Neural cell (in vitro differentiated cells): ENCODE results near the gene CRYGS. TPM values are rescaled to one million over a fixed set of nuclear protein-coding genes. Genes with fewer than 3 reads are reported as not detected.

Source experiments
- H2AFZ ChIP-seq: fragments of 200-600, 300-800 bp; sonication (generic), shearing (Covaris generic); 2 replicates; pipeline ENCODE4 v1.6.0; 2014; ENCODE audit warnings: low read depth, mild to moderate bottlenecking, antibody characterized with exemption, low read length, moderate library complexity
- H3F3A ChIP-seq: fragments of 200-600 bp; shearing (Covaris generic); 2 replicates; pipeline ENCODE4 v1.6.1; 2016; ENCODE audit warnings: mild to moderate bottlenecking, moderate library complexity, mixed read lengths, antibody characterized with exemption, low read length; ENCODE audit not compliant: insufficient read depth, poor library complexity, severe bottlenecking
- H3K27ac ChIP-seq: fragments of 200-600, 300-800 bp; sonication (generic), shearing (Covaris generic); 2 replicates; pipeline ENCODE4 v1.5.1; 2014; ENCODE audit warnings: mild to moderate bottlenecking, low read length, moderate library complexity
- H3K27me3 ChIP-seq: fragments of 300-800, 200-600 bp; sonication (generic), shearing (Covaris generic); 2 replicates; pipeline ENCODE4 v1.6.0; 2014; ENCODE audit warnings: mild to moderate bottlenecking, low read depth, low read length, moderate library complexity; ENCODE audit not compliant: insufficient read depth
- H3K36me3 ChIP-seq: fragments of 300-800, 200-600 bp; sonication (generic), shearing (Covaris generic); 2 replicates; pipeline ENCODE4 v1.5.1; 2014; ENCODE audit warnings: mild to moderate bottlenecking, antibody characterized with exemption, low read length, moderate library complexity; ENCODE audit not compliant: insufficient read depth
- H3K4me2 ChIP-seq: fragments of 300-800, 200-600 bp; sonication (generic), shearing (Covaris generic); 2 replicates; pipeline ENCODE4 v1.6.0; 2014; ENCODE audit warnings: mild to moderate bottlenecking, low read length
- H3K4me3 ChIP-seq: fragments of 300-800, 200-600 bp; sonication (generic), shearing (Covaris generic); 2 replicates; pipeline ENCODE4 v1.5.1; 2014; ENCODE audit warnings: mild to moderate bottlenecking, low read length, moderate library complexity
- H3K79me2 ChIP-seq: fragments of 200-600 bp; shearing (Covaris generic); replicated peaks from 2 replicates; pipeline ENCODE4 v1.6.0; 2014; ENCODE audit warnings: mild to moderate bottlenecking, low read length, moderate library complexity; ENCODE audit not compliant: insufficient read depth
- H3K9ac ChIP-seq: fragments of 300-800, 200-600 bp; sonication (generic), shearing (Covaris generic); 2 replicates; pipeline ENCODE4 v1.6.1; 2016; ENCODE audit warnings: mild to moderate bottlenecking, low read length, mixed read lengths
- H3K9me2 ChIP-seq: fragments of 200-600 bp; shearing (Covaris generic); 2 replicates; pipeline ENCODE4 v1.6.1; 2016; ENCODE audit warnings: mild to moderate bottlenecking, low read length, mixed read lengths; ENCODE audit not compliant: insufficient read depth
- H3K9me3 ChIP-seq: fragments of 200-600, 300-800 bp; sonication (generic), shearing (Covaris generic); 2 replicates; pipeline ENCODE4 v1.6.1; 2016; ENCODE audit warnings: mild to moderate bottlenecking, mixed run types, low read length, moderate library complexity, mixed read lengths
- H4K20me1 ChIP-seq: fragments of 200-600 bp; shearing (Covaris generic); 2 replicates; pipeline ENCODE4 v1.6.1; 2016; ENCODE audit warnings: mild to moderate bottlenecking, mixed run types; ENCODE audit not compliant: insufficient read depth
- EP300 ChIP-seq: fragments of 450-650 bp; conservative IDR thresholded peaks from 2 replicates; pipeline ENCODE4 v1.6.1; 2014; ENCODE audit warnings: antibody characterized with exemption, mild to moderate bottlenecking, moderate library complexity; ENCODE audit not compliant: poor library complexity, severe bottlenecking
- EZH2 ChIP-seq: fragments of 200-600, 300-800 bp; shearing (Covaris generic), sonication (generic); IDR thresholded peaks from 2 replicates; pipeline ENCODE4 v1.6.1; 2014; ENCODE audit warnings: antibody characterized with exemption, low read length, borderline replicate concordance, mild to moderate bottlenecking; ENCODE audit not compliant: insufficient read depth, poor library complexity, severe bottlenecking
- MXI1 ChIP-seq: fragments of 450-650 bp; conservative IDR thresholded peaks from 2 replicates; pipeline ENCODE4 v1.6.1; 2014; ENCODE audit warnings: antibody characterized with exemption, mild to moderate bottlenecking; ENCODE audit not compliant: poor library complexity, severe bottlenecking
- POLR2AphosphoS5 ChIP-seq: IDR thresholded peaks from 2 replicates; pipeline ENCODE4 v1.6.1; 2012
- RAD21 ChIP-seq: fragments of 450-650 bp; conservative IDR thresholded peaks from 2 replicates; pipeline ENCODE4 v1.6.1; 2014; ENCODE audit warnings: antibody characterized with exemption, mild to moderate bottlenecking, moderate library complexity
- SMC3 ChIP-seq: fragments of 450-650 bp; conservative IDR thresholded peaks from 2 replicates; pipeline ENCODE4 v1.6.1; 2014; ENCODE audit warnings: antibody characterized with exemption, mild to moderate bottlenecking, moderate library complexity; ENCODE audit not compliant: poor library complexity
- TAF1 ChIP-seq: IDR thresholded peaks from 2 replicates; pipeline ENCODE4 v1.6.1; 2012; ENCODE audit warnings: low read depth
- polyA plus RNA-seq: library from polyadenylated mRNA; depleted of rRNA; stranded (reverse); fragments of >200 nt; gene quantifications from 2 replicates; pipeline ENCODE4 v1.2.3, GENCODE V29; 2014
- TF ChIP-seq, protein P1 (sequence below): IDR thresholded peaks from 2 replicates; pipeline ENCODE4 v1.6.1; 2012; ENCODE audit warnings: borderline replicate concordance
- TF ChIP-seq, protein P2 (sequence below): fragments of 450-650 bp; IDR thresholded peaks from 2 replicates; pipeline ENCODE4 v1.5.1; 2014; ENCODE audit warnings: antibody characterized with exemption, mild to moderate bottlenecking, moderate library complexity; ENCODE audit not compliant: poor library complexity, severe bottlenecking

CRYGS gene
- polyA plus RNA-seq, 1 donor from 2014 or later: 7.7 TPM

DNA sequence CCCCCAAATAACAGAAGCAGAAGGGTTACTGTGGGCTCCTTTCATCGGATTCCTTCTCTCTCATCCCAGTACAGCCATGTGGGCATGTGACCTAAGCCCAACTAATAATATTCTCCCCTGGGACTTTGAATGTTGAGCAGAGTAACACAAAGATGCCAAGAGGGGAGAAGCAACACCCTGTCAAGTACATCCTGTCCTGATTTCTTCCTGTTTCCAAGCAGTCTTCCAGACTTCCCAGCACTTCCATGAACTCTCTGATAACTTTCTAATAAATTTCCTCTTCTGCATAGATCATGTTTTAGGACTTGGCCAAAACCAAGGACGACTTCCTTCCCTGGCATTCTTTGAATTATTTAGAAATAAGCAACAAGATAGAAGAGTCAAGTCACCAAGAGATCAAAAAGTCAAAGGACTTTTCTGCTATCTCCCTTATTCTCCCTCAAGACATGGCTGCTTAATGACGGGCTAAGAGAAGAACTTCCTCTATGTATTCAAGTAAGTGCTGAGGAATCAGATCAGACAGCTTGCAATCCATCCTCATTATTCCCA lies 37.9 kb downstream of the CRYGS start:
- no peaks in the 10 kb centered on the region for H3K27me3 ChIP-seq
- H3K4me2 ChIP-seq: no peak overlapping the region
- no peak overlapping the region for H2AFZ ChIP-seq
- no peak overlapping the region for H3K4me3 ChIP-seq
- H3K36me3 ChIP-seq: no peaks in the 10 kb centered on the region
- H4K20me1 ChIP-seq: no peaks in the 10 kb centered on the region
- no peaks in the 10 kb centered on the region for H3F3A ChIP-seq
- H3K27ac ChIP-seq: no peak overlapping the region
- H3K9me3 ChIP-seq: no peaks in the 10 kb centered on the region
- no peaks in the 10 kb centered on the region for H3K79me2 ChIP-seq
- TF ChIP-seq, protein P1, sequence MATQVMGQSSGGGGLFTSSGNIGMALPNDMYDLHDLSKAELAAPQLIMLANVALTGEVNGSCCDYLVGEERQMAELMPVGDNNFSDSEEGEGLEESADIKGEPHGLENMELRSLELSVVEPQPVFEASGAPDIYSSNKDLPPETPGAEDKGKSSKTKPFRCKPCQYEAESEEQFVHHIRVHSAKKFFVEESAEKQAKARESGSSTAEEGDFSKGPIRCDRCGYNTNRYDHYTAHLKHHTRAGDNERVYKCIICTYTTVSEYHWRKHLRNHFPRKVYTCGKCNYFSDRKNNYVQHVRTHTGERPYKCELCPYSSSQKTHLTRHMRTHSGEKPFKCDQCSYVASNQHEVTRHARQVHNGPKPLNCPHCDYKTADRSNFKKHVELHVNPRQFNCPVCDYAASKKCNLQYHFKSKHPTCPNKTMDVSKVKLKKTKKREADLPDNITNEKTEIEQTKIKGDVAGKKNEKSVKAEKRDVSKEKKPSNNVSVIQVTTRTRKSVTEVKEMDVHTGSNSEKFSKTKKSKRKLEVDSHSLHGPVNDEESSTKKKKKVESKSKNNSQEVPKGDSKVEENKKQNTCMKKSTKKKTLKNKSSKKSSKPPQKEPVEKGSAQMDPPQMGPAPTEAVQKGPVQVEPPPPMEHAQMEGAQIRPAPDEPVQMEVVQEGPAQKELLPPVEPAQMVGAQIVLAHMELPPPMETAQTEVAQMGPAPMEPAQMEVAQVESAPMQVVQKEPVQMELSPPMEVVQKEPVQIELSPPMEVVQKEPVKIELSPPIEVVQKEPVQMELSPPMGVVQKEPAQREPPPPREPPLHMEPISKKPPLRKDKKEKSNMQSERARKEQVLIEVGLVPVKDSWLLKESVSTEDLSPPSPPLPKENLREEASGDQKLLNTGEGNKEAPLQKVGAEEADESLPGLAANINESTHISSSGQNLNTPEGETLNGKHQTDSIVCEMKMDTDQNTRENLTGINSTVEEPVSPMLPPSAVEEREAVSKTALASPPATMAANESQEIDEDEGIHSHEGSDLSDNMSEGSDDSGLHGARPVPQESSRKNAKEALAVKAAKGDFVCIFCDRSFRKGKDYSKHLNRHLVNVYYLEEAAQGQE: no peak
- no peaks in the 10 kb centered on the region for H3K9me2 ChIP-seq
- H3K9ac ChIP-seq: no peak overlapping the region

DNA sequence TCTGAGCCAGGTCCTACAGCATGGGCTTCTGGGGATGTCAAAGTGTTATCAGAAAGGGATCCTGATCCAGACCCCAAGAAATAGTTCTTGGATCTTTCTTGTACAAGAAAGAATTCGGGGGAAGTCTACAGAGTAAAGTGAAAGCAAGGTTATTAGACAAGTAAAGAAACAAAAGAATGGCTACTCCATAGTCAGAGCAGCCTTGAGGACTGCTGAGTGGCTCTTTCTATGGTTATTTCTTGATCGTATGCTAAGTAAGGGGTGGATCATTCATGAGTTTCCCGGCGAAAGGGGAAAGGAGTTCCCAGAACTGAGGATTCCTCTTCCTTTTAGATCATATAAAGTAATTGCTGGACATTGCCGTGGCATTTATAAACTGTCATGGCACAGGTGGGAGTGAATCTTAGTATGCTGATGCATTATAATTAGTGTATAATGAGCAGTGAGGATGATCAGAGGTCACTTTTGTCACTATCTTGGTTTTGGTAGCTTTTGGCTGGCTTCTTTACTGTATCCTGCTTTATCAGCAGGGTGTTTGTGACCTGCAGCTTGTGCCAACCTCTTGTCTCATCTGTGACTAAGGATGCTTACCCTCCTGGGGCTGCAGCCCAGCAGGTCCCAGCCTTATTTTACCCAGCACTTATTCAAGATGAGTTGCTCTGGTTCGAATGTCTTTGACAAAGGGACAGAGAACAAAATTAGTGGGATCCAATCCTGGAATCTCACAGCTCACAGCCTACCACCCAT lies 41.0 kb downstream of the CRYGS start:
- Histone ChIP-seq H3K36me3 (no peaks in the 10 kb centered on the region), H4K20me1 (no peaks in the 10 kb centered on the region), H3K79me2 (no peaks in the 10 kb centered on the region), H2AFZ (no peak overlapping the region), H3K9ac (no peak overlapping the region), H3K27me3 (no peaks in the 10 kb centered on the region), H3K4me3 (no peak overlapping the region), H3K4me2 (no peak overlapping the region), H3K9me2 (no peaks in the 10 kb centered on the region), H3K27ac (no peak overlapping the region), H3F3A (no peaks in the 10 kb centered on the region), H3K9me3 (no peaks in the 10 kb centered on the region)
- TF ChIP-seq EP300: no peak
- TF ChIP-seq, protein P2, sequence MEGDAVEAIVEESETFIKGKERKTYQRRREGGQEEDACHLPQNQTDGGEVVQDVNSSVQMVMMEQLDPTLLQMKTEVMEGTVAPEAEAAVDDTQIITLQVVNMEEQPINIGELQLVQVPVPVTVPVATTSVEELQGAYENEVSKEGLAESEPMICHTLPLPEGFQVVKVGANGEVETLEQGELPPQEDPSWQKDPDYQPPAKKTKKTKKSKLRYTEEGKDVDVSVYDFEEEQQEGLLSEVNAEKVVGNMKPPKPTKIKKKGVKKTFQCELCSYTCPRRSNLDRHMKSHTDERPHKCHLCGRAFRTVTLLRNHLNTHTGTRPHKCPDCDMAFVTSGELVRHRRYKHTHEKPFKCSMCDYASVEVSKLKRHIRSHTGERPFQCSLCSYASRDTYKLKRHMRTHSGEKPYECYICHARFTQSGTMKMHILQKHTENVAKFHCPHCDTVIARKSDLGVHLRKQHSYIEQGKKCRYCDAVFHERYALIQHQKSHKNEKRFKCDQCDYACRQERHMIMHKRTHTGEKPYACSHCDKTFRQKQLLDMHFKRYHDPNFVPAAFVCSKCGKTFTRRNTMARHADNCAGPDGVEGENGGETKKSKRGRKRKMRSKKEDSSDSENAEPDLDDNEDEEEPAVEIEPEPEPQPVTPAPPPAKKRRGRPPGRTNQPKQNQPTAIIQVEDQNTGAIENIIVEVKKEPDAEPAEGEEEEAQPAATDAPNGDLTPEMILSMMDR: no peak
- no peak for TF ChIP-seq POLR2AphosphoS5
- TF ChIP-seq, protein P1: no peak
- no peak for TF ChIP-seq SMC3
- no peak for TF ChIP-seq RAD21
- no peak for TF ChIP-seq TAF1
- no peak for TF ChIP-seq EZH2
- no peak for TF ChIP-seq MXI1
